ENCODE data around the gene API5.

Gene API5

GRCh38 chr11:43381802-43382201 is 70.0 kb downstream of the API5 start:
- no peak overlapping the region for H3K4me3 ChIP-seq (ENCODE audit: low read length)
- TF ChIP-seq ZNF274 (IDR thresholded peaks at IDR 0.05; ENCODE audit: low read depth, low read length): no peak

- H3K4me3 ChIP-seq (ENCODE audit: low read length): no peak overlapping the region
- no peak for TF ChIP-seq ZNF274 (IDR thresholded peaks at IDR 0.05; ENCODE audit: low read depth, low read length)
Observed at GRCh38 chr11:43382614-43383013, 70.8 kb downstream of the API5 start.

DNA sequence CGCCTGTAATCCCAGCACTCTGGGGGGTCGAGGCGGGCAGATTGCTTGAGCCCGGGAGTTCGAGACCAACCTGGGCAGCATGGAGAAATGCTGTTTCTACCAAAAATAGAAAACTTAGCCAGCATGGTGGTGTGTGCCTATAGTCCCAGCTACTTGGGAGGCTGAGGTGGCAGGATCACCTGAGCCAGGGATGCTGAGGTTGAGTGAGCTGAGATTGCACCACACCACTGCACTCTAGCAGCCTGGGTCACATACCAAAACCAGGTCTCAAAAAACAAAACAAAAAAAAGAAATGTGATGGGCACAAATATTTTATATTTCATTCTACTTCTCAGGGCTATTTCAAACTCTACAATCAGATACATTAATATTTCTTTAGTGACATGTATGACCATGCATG is 72.6 kb downstream of the API5 start:
- H3K4me3 ChIP-seq (ENCODE audit: low read length): no peak overlapping the region
- no peak for TF ChIP-seq ZNF274 (IDR thresholded peaks at IDR 0.05; ENCODE audit: low read depth, low read length)

GRCh38 chr11:43392713-43393112 is 80.9 kb downstream of the API5 start:
- no peak for TF ChIP-seq ZNF274 (IDR thresholded peaks at IDR 0.05; ENCODE audit: low read depth, low read length)

DNA sequence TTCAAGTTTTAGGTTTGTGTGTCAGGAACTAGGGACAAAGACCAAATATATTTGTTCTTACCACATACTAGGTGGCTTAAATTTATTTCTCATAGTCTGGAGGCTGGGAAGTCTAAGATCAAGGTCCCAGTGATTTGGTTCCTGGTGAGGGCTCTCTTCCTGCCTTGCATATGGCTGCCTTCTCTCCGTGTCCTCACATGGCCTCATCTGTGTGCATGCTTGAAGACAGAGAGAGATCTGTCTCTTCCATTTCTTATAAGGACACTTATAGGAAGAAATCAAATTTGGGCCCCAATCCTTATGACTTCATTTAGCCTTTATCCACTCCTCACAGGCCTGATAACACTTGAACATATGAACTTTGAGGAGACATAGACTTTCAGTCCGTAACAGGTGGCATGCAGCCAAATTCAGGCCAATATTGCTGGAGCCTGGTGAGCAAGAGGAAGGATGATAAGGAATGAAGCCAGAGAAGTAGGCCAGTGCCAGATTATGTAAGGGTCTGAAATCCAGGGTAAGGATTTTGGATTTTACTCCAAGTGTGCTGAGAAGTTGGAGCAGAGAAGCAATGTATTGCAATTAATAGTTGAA is 82.1 kb downstream of the API5 start:
- no peak overlapping the region for H3K4me3 ChIP-seq (ENCODE audit: low read length)
- no peak for TF ChIP-seq ZNF274 (IDR thresholded peaks at IDR 0.05; ENCODE audit: low read depth, low read length)

More at GRCh38 chr11:43392713-43393112, 80.9 kb downstream of the API5 start:
- H3K4me3 ChIP-seq (ENCODE audit: low read length): no peak overlapping the region

All from GM08714 (cell line).